Endothelial cell of umbilical vein (primary cell): ENCODE data around the gene G6PC2.

Source experiments
- POLR2A ChIP-seq: IDR thresholded peaks from 2 replicates; pipeline ENCODE4 v1.6.1; 2012; ENCODE audit warnings: low read depth, mild to moderate bottlenecking, control low read depth, low read length
- POLR2AphosphoS5 ChIP-seq: IDR thresholded peaks from 2 replicates; pipeline ENCODE4 v1.6.1; 2012; ENCODE audit warnings: low read depth, mild to moderate bottlenecking, control low read depth, low read length, moderate library complexity; ENCODE audit not compliant: insufficient read depth
- TF ChIP-seq, protein P1 (sequence below), 2 donors: IDR thresholded peaks; 1 replicate in 1 of 2; 2 replicates in 1 of 2; pipeline ENCODE4 v1.5.1; 2011; ENCODE audit warnings: low read length in 2 of 2, mild to moderate bottlenecking in 2 of 2, moderate library complexity in 2 of 2, control low read depth in 1 of 2, inconsistent platforms in 1 of 2, low read depth in 1 of 2; ENCODE audit not compliant: insufficient read depth in 1 of 2; ENCODE audit errors: extremely low read depth in 1 of 2

DNA sequence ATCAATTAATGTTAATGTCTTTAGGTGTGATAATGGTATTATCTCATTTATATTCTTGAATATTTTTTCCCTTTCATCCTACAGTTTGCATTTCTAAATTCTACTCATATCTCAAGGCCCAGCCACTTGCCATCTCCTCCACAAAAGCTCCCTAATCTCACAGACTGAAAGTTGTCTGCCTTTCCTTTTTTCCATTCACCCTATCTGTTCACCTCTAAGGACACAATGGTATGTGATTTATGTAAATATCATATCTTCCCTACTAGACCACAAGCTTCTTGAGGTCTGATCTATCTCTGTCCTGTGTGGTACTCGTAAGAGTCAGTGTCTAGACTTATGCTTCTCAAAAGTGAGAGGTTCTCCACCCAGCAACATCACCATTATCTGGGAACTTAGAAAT is 7.0 kb upstream of the G6PC2 start:
- TF ChIP-seq, protein P1, sequence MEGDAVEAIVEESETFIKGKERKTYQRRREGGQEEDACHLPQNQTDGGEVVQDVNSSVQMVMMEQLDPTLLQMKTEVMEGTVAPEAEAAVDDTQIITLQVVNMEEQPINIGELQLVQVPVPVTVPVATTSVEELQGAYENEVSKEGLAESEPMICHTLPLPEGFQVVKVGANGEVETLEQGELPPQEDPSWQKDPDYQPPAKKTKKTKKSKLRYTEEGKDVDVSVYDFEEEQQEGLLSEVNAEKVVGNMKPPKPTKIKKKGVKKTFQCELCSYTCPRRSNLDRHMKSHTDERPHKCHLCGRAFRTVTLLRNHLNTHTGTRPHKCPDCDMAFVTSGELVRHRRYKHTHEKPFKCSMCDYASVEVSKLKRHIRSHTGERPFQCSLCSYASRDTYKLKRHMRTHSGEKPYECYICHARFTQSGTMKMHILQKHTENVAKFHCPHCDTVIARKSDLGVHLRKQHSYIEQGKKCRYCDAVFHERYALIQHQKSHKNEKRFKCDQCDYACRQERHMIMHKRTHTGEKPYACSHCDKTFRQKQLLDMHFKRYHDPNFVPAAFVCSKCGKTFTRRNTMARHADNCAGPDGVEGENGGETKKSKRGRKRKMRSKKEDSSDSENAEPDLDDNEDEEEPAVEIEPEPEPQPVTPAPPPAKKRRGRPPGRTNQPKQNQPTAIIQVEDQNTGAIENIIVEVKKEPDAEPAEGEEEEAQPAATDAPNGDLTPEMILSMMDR (IDR thresholded peaks at IDR 0.05; ENCODE audit: extremely low read depth in 1 of 2, insufficient read depth in 1 of 2, low read depth in 1 of 2, low read length in 2 of 2), result no peak
- TF ChIP-seq POLR2A (no peak), POLR2AphosphoS5 (no peak)
